B cell (primary cell): ENCODE measurements around the gene SERGEF. TPM values are rescaled to one million over a fixed set of nuclear protein-coding genes. Genes with fewer than 3 reads are reported as not detected.

Source experiments
- ATAC-seq: fragments of 200-7000 bp; cut with Tn5 transposase; one replicate; pipeline ENCODE4 v1.10.0; 2021; ENCODE audit warnings: low read depth, mild to moderate bottlenecking, moderate number of reproducible peaks, moderate library complexity
- CTCF ChIA-PET: fragments of 350-600 bp; sonication (Branson Sonifier 250); formaldehyde crosslinking; loops from one replicate; lab custom pipeline; 2021; ENCODE audit warnings: antibody characterized with exemption, inconsistent platforms; lab: Charles Lee
- POLR2A ChIA-PET: fragments of 350-600 bp; sonication (Branson Sonifier 250); formaldehyde crosslinking; loops from one replicate; lab custom pipeline; 2021; ENCODE audit warnings: antibody characterized with exemption; lab: Charles Lee
- DNase-seq: peaks from one replicate; pipeline ENCODE4 v3.0.0; 2013
- H2AFZ ChIP-seq: 2 replicates; pipeline ENCODE4 v1.6.1; 2012; ENCODE audit warnings: mild to moderate bottlenecking, low read depth, low read length; ENCODE audit not compliant: insufficient read depth, poor library complexity, severe bottlenecking
- H3K27ac ChIP-seq, 2 donors: 1 replicate in 1 of 2; 2 replicates in 1 of 2; pipeline ENCODE4 v1.5.1; 2012 to 2013; ENCODE audit warnings: low read length in 2 of 2, mild to moderate bottlenecking in 2 of 2, moderate library complexity in 1 of 2
- H3K27me3 ChIP-seq, 4 experiments: fragments of 200-600 bp in 1 of 4; sonication (generic) in 1 of 4; replicated peaks in 1 of 4; 1 replicate in 2 of 4; 2 replicates in 2 of 4; pipeline versions ENCODE4 v1.6.1 to v1.7.0; 2013 to 2016; ENCODE audit warnings: low read length in 3 of 4, mild to moderate bottlenecking in 2 of 4, mixed read lengths in 1 of 4, moderate library complexity in 1 of 4; ENCODE audit not compliant: insufficient read depth in 4 of 4, control insufficient read depth in 3 of 4; ENCODE audit errors: control extremely low read depth in 1 of 4
- H3K36me3 ChIP-seq, 2 experiments: replicated peaks in 1 of 2; 1 replicate in 1 of 2; 2 replicates in 1 of 2; pipeline versions ENCODE4 v1.6.1 to v1.7.1; 2013; ENCODE audit warnings: low read length in 1 of 2; ENCODE audit not compliant: insufficient read depth in 2 of 2, control insufficient read depth in 1 of 2; ENCODE audit errors: control extremely low read depth in 1 of 2, extremely low read depth in 1 of 2
- H3K4me1 ChIP-seq, 2 donors: fragments of 200-600 bp in 1 of 2; sonication (generic) in 1 of 2; 1 replicate in 1 of 2; 2 replicates in 1 of 2; pipeline versions ENCODE4 v1.5.1 to v1.6.1; 2013 to 2017; ENCODE audit warnings: low read length in 2 of 2; ENCODE audit not compliant: control insufficient read depth in 2 of 2, insufficient read depth in 2 of 2
- H3K4me2 ChIP-seq: replicated peaks from 2 replicates; pipeline ENCODE3; 2012; ENCODE audit warnings: mild to moderate bottlenecking, low read depth, low read length; ENCODE audit not compliant: poor library complexity, severe bottlenecking
- H3K4me3 ChIP-seq, 5 experiments: fragments of 200-600 bp in 1 of 5; sonication (generic) in 1 of 5; 1 replicate in 3 of 5; 2 replicates in 2 of 5; pipeline versions ENCODE4 v1.5.1 to v1.7.0; 2011 to 2016; ENCODE audit warnings: low read length in 4 of 5, mild to moderate bottlenecking in 4 of 5, low read depth in 2 of 5, control low read depth in 1 of 5, moderate library complexity in 1 of 5; ENCODE audit not compliant: insufficient read depth in 1 of 5; ENCODE audit errors: control extremely low read depth in 1 of 5, extremely low read depth in 1 of 5
- H3K79me2 ChIP-seq: fragments of 200-600 bp; sonication (generic); one replicate; pipeline ENCODE4 v1.6.0; 2016; ENCODE audit warnings: low read length; ENCODE audit not compliant: control insufficient read depth, insufficient read depth
- H3K9ac ChIP-seq: fragments of 200-600 bp; sonication (generic); 2 replicates; pipeline ENCODE4 v1.6.1; 2017; ENCODE audit warnings: mild to moderate bottlenecking, low read length, moderate library complexity
- H3K9me3 ChIP-seq, 3 donors: one replicate each; pipeline versions ENCODE4 v1.6.1 to v1.7.1; 2013; ENCODE audit warnings: low read length in 2 of 3; ENCODE audit not compliant: control insufficient read depth in 2 of 3, insufficient read depth in 1 of 3; ENCODE audit errors: control extremely low read depth in 1 of 3
- H4K20me1 ChIP-seq: 2 replicates; pipeline ENCODE4 v1.6.0; 2012; ENCODE audit warnings: mild to moderate bottlenecking, low read length; ENCODE audit not compliant: insufficient read depth, control insufficient read depth, poor library complexity, severe bottlenecking
- H3K27ac Mint-ChIP-seq: one replicate; pipeline ENCODE4 v1.8.0; 2021; ENCODE audit warnings: mixed read lengths
- H3K27me3 Mint-ChIP-seq: one replicate; pipeline ENCODE4 v1.8.0; 2021; ENCODE audit warnings: mixed read lengths
- H3K4me1 Mint-ChIP-seq: one replicate; pipeline ENCODE4 v1.8.0; 2021; ENCODE audit warnings: mixed read lengths
- H3K4me3 Mint-ChIP-seq: one replicate; pipeline ENCODE4 v1.8.0; 2021; ENCODE audit warnings: mixed read lengths
- H3K9me3 Mint-ChIP-seq: one replicate; pipeline ENCODE4 v1.8.0; 2022; ENCODE audit warnings: mixed read lengths; ENCODE audit not compliant: insufficient read depth
- CTCF ChIP-seq: fragments of 200-600 bp; IDR thresholded peaks from one replicate; pipeline ENCODE4 v1.8.0; 2022; ENCODE audit warnings: antibody characterized with exemption, mild to moderate bottlenecking
- EZH2 ChIP-seq: IDR thresholded peaks from 2 replicates; pipeline ENCODE4 v1.6.1; 2012; ENCODE audit warnings: borderline replicate concordance, low read depth, mild to moderate bottlenecking, moderate library complexity, low read length; ENCODE audit not compliant: insufficient read depth, poor library complexity, severe bottlenecking
- intact Hi-C: fragments of 100-400 bp; cut with micrococcal nuclease; formaldehyde crosslinking; loops from one replicate; pipeline ENCODE4 v1.10.0; 2022
- polyA plus RNA-seq: library from polyadenylated mRNA; depleted of rRNA; stranded (reverse); fragments of >200 nt; gene quantifications from 2 replicates; pipeline ENCODE4 v1.2.3, GENCODE V29; 2012
- total RNA-seq, 2 donors: library from RNA; stranded (reverse); fragments of 120-200 nt in 1 of 2; gene quantifications; 1 replicate in 1 of 2; 2 replicates in 1 of 2; pipeline versions ENCODE4 v1.2.3 to v1.2.4, GENCODE V29; 2013 to 2022

SERGEF gene
- total and polyA plus RNA-seq, 2 donors (not counting 1 experiment from before 2014, with no cell fraction given) = 24.2 to 54.3 TPM

- H3K27ac ChIP-seq = peak overlapping the region in 1 of 2 donors; percentile 42
- no peak overlapping the region for H3K4me3 Mint-ChIP-seq
- CTCF ChIA-PET = interaction anchor here (0.9 to 1.2 kb wide), 3 partner anchors 14 to 96 kb away, joined by 3 to 5 read pairs (median 3); partner anchors contain the start of gene SAAL1
These were observed 2.7 kb downstream of the SERGEF start for GRCh38 chr11:18010121-18010670.

More at GRCh38 chr11:18010121-18010670, 2.7 kb downstream of the SERGEF start:
- DNase-seq = peak; percentile 44
- intact Hi-C loops = loop anchor here (5.0 to 10.0 kb wide), 2 partner anchors 625 to 1232 kb away; partner anchors contain the start of genes E2F8 and KCNJ11
- Histone ChIP-seq H3K27me3 (no peaks in the 10 kb centered on the region), H3K9ac (no peak overlapping the region), H4K20me1 (no peaks in the 10 kb centered on the region), H3K4me2 (no peak overlapping the region), H2AFZ (no peak overlapping the region), H3K79me2 (peaks cover 6% of the 10 kb centered on the region), H3K4me3 (no peak overlapping the region), H3K4me1 (peaks cover 9 to 21% of the 10 kb centered on the region in 2 donors), H3K36me3 (peaks cover 0 to 10% of the 10 kb centered on the region in 2 experiments), H3K9me3 (peaks cover 0 to 14% (median 0%) of the 10 kb centered on the region in 3 donors)
- no peak for TF ChIP-seq EZH2
- no peak for TF ChIP-seq CTCF
- ATAC-seq = no peak
- POLR2A ChIA-PET = no interaction called here
- Mint-ChIP-seq H3K27ac (peak overlapping the region; percentile 15), H3K4me1 (peaks cover 27% of the 10 kb centered on the region), H3K9me3 (peaks cover 4% of the 10 kb centered on the region), H3K27me3 (no peaks in the 10 kb centered on the region)
